Central memory CD4-positive, alpha-beta T cell (primary cell): ENCODE measurements around the gene FSCN2.
"Not testable (repeated sequence)": the region's sequence is repeated elsewhere in the genome, so short reads cannot be mapped to it uniquely, and the experiment has no call there.

Source experiments
- DNase-seq: peaks from one replicate; pipeline ENCODE4 v3.0.0; 2022

The FSCN2 gene

DNA sequence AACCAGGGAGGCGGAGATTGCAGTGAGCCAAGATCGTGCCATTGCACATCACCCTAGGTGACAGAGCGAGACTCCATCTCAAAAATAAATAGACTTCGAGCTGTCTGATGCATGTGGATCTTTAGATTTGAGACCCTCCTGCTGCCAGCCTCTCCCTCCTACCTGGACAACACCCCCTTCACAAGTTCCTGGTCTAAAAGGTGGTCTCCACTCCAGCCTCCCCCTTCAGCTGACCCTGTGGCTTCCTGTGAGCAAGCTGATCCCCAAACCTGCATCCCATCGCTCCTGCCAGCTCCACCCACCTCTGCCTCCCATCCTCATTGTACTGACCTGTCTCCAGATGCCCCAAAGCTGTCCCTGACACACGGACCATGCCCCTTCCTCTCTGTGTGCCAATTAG is 51.1 kb downstream of the FSCN2 start:
- DNase-seq = no peak

- DNase-seq = no peak
Measured at GRCh38 chr17:81579821-81580321, 51.7 kb downstream of the FSCN2 start.

GRCh38 chr17:81580481-81580880 is 52.3 kb downstream of the FSCN2 start:
- no peak for DNase-seq

GRCh38 chr17:81581758-81582157 is 53.6 kb downstream of the FSCN2 start:
- DNase-seq = no peak

- DNase-seq = no peak
Measured at GRCh38 chr17:81582341-81582740, 54.2 kb downstream of the FSCN2 start.

DNA sequence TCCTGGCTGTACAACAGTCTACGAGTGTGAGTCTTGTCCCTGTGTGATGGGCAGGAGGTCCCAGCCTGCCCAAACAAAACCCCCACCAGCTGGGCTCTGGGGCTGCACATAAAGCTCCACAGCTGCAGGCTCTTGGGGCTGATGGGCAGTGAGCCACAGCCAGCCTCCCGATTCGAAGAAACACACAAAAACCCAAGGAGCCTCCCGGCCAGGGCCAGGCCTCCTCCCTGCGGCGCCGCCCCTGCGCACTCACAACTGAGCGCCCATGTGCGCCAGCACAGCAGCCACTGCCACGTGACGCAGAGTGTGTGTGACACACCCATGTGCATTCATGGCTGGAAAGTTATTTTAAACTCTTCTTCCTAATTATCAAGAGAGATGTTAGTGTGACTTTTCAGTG is 54.6 kb downstream of the FSCN2 start:
- DNase-seq = no peak

- no peak for DNase-seq
Measured at GRCh38 chr17:81583589-81584342, 55.6 kb downstream of the FSCN2 start.

GRCh38 chr17:81584771-81585170 is 56.6 kb downstream of the FSCN2 start:
- DNase-seq = not testable (repeated sequence)

DNA sequence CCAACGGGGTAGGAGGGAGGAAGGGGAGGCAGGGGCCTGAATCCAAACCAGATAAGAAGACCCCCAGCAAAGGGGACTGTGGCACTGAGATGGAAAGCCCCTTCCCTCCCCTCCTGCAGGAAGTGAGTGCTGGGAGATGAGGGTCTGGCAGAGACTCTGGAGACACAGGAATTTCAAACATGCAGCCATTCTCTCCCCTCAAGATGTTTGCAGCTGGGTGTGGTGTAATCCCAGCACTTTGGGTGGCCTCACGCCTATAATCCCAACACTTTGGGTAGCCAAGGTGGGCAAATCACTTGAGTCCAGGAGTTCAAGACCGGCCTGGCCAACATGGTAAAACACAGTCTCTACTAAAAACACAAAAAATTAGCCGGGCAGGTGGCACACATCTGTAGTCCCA is 57.9 kb downstream of the FSCN2 start:
- DNase-seq = no peak
